ENCODE measurements around the gene COL27A1. TPM values are rescaled to one million over a fixed set of nuclear protein-coding genes. Genes with fewer than 3 reads are reported as not detected.
A peak's percentile ranks its signal among the peaks of the same experiment; 100 is the strongest.

The COL27A1 gene
- total and polyA plus RNA-seq, 7 donors = 1.4 to 13.3 (median 4.3) TPM

DNA sequence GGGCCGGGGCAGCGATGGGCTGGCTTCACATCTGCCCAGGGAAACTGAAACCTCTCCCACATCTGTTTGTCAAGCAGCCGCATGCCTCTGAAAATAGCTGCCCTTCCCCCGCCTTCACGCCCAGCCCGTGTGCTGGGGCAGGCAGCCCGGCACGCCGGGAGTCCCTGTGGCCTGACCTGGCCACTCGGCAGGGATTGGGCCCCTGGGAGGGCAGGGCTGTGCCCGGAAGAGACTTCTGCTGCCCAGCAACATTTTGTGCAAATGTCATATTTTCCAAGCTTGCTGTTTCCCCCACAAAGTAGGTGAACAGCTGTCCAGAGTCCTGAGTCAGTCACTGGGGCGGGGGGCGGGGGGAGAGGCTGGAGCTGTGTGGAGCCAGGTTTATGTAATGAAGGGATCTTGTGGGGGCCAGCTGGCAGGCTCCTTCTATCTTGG lies 8.2 kb downstream of the COL27A1 start:
- DNase-seq = no peak
- Histone ChIP-seq H3K27me3 (no peaks in the 10 kb centered on the region), H3K36me3 (no peaks in the 10 kb centered on the region), H3K4me1 (peaks cover 0 to 20% (median 14%) of the 10 kb centered on the region in 4 donors), H3K9me3 (no peaks in the 10 kb centered on the region), H3K27ac (peak overlapping the region; percentile 5 to 58 (median 30)), H3K4me3 (peak overlapping the region in 3 of 4 donors; percentile 5 to 28 (median 14))
- 10 to 19% methylated on average over 13 of the region's 13 CpGs for WGBS, 2 donors
- TF ChIP-seq EP300 (IDR thresholded peaks at IDR 0.05) = no peak
- peak in 1 of 4 donors; percentile 12 for TF ChIP-seq POLR2AphosphoS5 (IDR thresholded peaks at IDR 0.05)
- TF ChIP-seq POLR2A (IDR thresholded peaks at IDR 0.05) = no peak
- intact Hi-C loops (cut with DNase I) = no loop called here

GRCh38 chr9:114164191-114164794 lies 9.0 kb downstream of the COL27A1 start:
- Histone ChIP-seq H3K36me3 (no peaks in the 10 kb centered on the region), H3K27me3 (no peaks in the 10 kb centered on the region), H3K27ac (peak overlapping the region in 2 of 4 donors; percentile 5 to 58), H3K9me3 (no peaks in the 10 kb centered on the region), H3K4me1 (peaks cover 0 to 18% (median 14%) of the 10 kb centered on the region in 4 donors), H3K4me3 (no peak overlapping the region)
- intact Hi-C loops (cut with DNase I) = no loop called here
- 87 to 88% methylated on average over 1 of the region's 1 CpG for WGBS, 2 donors
- no peak for DNase-seq
- TF ChIP-seq POLR2AphosphoS5 (IDR thresholded peaks at IDR 0.05) = no peak
- TF ChIP-seq POLR2A (IDR thresholded peaks at IDR 0.05) = no peak
- no peak for TF ChIP-seq EP300 (IDR thresholded peaks at IDR 0.05)
- TF ChIP-seq, protein P1, sequence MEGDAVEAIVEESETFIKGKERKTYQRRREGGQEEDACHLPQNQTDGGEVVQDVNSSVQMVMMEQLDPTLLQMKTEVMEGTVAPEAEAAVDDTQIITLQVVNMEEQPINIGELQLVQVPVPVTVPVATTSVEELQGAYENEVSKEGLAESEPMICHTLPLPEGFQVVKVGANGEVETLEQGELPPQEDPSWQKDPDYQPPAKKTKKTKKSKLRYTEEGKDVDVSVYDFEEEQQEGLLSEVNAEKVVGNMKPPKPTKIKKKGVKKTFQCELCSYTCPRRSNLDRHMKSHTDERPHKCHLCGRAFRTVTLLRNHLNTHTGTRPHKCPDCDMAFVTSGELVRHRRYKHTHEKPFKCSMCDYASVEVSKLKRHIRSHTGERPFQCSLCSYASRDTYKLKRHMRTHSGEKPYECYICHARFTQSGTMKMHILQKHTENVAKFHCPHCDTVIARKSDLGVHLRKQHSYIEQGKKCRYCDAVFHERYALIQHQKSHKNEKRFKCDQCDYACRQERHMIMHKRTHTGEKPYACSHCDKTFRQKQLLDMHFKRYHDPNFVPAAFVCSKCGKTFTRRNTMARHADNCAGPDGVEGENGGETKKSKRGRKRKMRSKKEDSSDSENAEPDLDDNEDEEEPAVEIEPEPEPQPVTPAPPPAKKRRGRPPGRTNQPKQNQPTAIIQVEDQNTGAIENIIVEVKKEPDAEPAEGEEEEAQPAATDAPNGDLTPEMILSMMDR (IDR thresholded peaks at IDR 0.05) = no peak

GRCh38 chr9:114165407-114166102 lies 10.2 kb downstream of the COL27A1 start:
- no peak overlapping the region for H3K27ac ChIP-seq
- no peaks in the 10 kb centered on the region for H3K36me3 ChIP-seq
- 82 to 91% methylated on average over 1 of the region's 1 CpG for WGBS, 2 donors
- H3K27me3 ChIP-seq = no peaks in the 10 kb centered on the region
- no peaks in the 10 kb centered on the region for H3K9me3 ChIP-seq
- intact Hi-C loops (cut with DNase I) = no loop called here
- no peak for DNase-seq
- H3K4me3 ChIP-seq = no peak overlapping the region
- no peak for TF ChIP-seq POLR2A (IDR thresholded peaks at IDR 0.05)
- TF ChIP-seq, protein P1 (IDR thresholded peaks at IDR 0.05) = no peak
- TF ChIP-seq EP300 (IDR thresholded peaks at IDR 0.05) = no peak
- no peak for TF ChIP-seq POLR2AphosphoS5 (IDR thresholded peaks at IDR 0.05)
- peaks cover 0 to 23% (median 14%) of the 10 kb centered on the region in 4 donors for H3K4me1 ChIP-seq

DNA sequence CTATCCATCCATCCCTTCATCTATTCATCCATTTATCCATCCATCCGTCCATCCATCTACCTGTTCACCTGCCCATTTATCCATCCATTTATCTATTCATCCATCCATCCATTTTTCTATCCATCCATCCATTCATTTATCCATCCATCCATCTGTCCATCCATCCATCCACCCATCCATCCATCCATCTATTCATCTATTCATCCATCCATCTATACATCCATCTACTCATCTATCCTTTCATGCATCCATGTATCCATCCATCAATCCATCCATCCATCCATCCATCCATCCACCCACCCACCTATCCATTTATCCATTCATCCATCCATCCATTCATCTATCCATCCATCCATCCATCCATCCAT lies 10.8 kb downstream of the COL27A1 start:
- Histone ChIP-seq H3K4me3 (no peak overlapping the region), H3K27me3 (no peaks in the 10 kb centered on the region), H3K4me1 (peaks cover 0 to 23% (median 14%) of the 10 kb centered on the region in 4 donors), H3K9me3 (no peaks in the 10 kb centered on the region), H3K27ac (no peak overlapping the region), H3K36me3 (no peaks in the 10 kb centered on the region)
- TF ChIP-seq, protein P1 (IDR thresholded peaks at IDR 0.05) = no peak
- no peak for TF ChIP-seq POLR2A (IDR thresholded peaks at IDR 0.05)
- TF ChIP-seq POLR2AphosphoS5 (IDR thresholded peaks at IDR 0.05) = no peak
- TF ChIP-seq EP300 (IDR thresholded peaks at IDR 0.05) = no peak
- intact Hi-C loops (cut with DNase I) = no loop called here
- 90 to 91% methylated on average over 1 of the region's 1 CpG for WGBS, 2 donors
- DNase-seq = no peak
